Lower lobe of right lung (tissue), 2 donors: ENCODE measurements around the gene TEDC1. TPM values are rescaled to one million over a fixed set of nuclear protein-coding genes. Genes with fewer than 3 reads are reported as not detected.
A peak's percentile ranks its signal among the peaks of the same experiment; 100 is the strongest.

Source experiments
- ATAC-seq, 2 donors: fragments of 200-7000 bp; cut with Tn5 transposase; one replicate each; pipeline ENCODE4 v1.9.1; 2020 to 2022; ENCODE audit warnings: mild to moderate bottlenecking in 2 of 2, moderate library complexity in 2 of 2
- DNase-seq: peaks from one replicate; pipeline ENCODE4 v3.0.0-alpha.2; 2020
- H3K27ac ChIP-seq: fragments of 200-600 bp; one replicate; pipeline ENCODE4 v1.8.0; 2022
- H3K27me3 ChIP-seq: fragments of 200-600 bp; one replicate; pipeline ENCODE4 v1.8.0; 2022; ENCODE audit warnings: low read depth
- H3K36me3 ChIP-seq: fragments of 200-600 bp; one replicate; pipeline ENCODE4 v1.8.0; 2022; ENCODE audit warnings: mild to moderate bottlenecking
- H3K4me1 ChIP-seq: fragments of 200-600 bp; one replicate; pipeline ENCODE4 v1.8.0; 2022
- H3K4me3 ChIP-seq: fragments of 200-600 bp; one replicate; pipeline ENCODE4 v1.8.0; 2022; ENCODE audit warnings: mild to moderate bottlenecking
- H3K9me3 ChIP-seq: fragments of 200-600 bp; one replicate; pipeline ENCODE4 v1.8.0; 2022
- CTCF ChIP-seq: fragments of 200-600 bp; IDR thresholded peaks from one replicate; pipeline ENCODE4 v1.8.0; 2022; ENCODE audit warnings: antibody characterized with exemption, mild to moderate bottlenecking
- intact Hi-C: fragments of 100-400 bp; cut with DNase I; formaldehyde crosslinking; loops from one replicate; pipeline ENCODE4 v1.11.0; 2022
- total RNA-seq: library from RNA; stranded (reverse); fragmentation: NEBNext Ultra II Directional; extraction: Animal tissue kit (Norgen Biotek cat#: 25700); gene quantifications from one replicate; pipeline ENCODE4 v1.2.1, GENCODE V29; 2021
- donor health status: DM: no; HTN: yes; CAD: no; lungs with severe emphysema.

TEDC1 gene
- total RNA-seq, 1 donor from 2014 or later: 10.6 TPM

GRCh38 chr14:105476831-105477659, 14.0 kb upstream of the TEDC1 start:
- intact Hi-C loops: no loop called here
- peaks cover 72% of the 10 kb centered on the region for H3K4me1 ChIP-seq
- DNase-seq: no peak

DNA sequence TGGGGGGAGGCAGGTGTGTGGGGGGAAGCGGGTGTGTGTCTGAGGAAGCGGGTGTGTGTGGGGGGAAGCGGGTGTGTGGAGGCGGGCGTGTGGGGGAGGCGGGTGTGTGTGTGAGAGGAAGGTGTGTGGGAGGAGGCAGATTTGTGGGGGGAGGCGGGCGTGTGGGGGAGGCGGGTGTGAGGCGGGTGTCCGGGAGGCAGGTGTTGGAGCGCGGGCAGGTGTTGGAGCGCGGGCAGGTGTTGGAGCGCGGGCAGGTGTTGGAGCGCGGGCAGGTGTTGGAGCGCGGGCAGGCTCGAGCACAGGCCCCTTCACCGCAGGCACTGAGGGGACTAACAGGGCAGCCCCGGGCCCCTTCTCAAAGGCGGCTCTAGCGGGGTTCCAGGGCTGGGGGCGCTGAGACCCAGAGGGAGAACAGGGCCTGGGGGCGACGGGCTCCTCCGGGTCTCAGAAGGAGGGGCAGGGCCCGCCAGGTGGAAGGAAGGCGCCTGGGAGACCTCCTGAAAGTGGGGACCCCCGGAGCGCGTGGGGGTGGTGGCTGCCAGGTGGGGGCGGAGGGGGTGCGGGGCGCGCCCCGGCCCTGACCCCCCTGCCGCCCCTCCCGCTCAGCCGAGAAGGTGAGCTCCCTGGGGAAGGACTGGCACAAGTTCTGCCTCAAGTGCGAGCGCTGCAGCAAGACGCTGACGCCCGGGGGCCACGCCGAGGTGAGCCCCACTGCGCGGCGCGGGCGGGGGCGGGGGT, 13.2 kb upstream of the TEDC1 start:
- no peak for ATAC-seq
- peak overlapping the region; percentile 77 for H3K4me3 ChIP-seq
- intact Hi-C loops: no loop called here
- no peak for TF ChIP-seq CTCF
- H3K27me3 ChIP-seq: peaks cover 7% of the 10 kb centered on the region
- H3K36me3 ChIP-seq: peaks cover 14% of the 10 kb centered on the region
- peaks cover 72% of the 10 kb centered on the region for H3K4me1 ChIP-seq
- DNase-seq: no peak
- no peaks in the 10 kb centered on the region for H3K9me3 ChIP-seq
- peak overlapping the region; percentile 96 for H3K27ac ChIP-seq

More at GRCh38 chr14:105476831-105477659, 14.0 kb upstream of the TEDC1 start:
- H3K27ac ChIP-seq: peak overlapping the region; percentile 96
- H3K4me3 ChIP-seq: peak overlapping the region; percentile 77
- ATAC-seq: no peak
- peaks cover 14% of the 10 kb centered on the region for H3K36me3 ChIP-seq
- H3K9me3 ChIP-seq: no peaks in the 10 kb centered on the region
- peaks cover 7% of the 10 kb centered on the region for H3K27me3 ChIP-seq
- TF ChIP-seq CTCF: no peak

DNA sequence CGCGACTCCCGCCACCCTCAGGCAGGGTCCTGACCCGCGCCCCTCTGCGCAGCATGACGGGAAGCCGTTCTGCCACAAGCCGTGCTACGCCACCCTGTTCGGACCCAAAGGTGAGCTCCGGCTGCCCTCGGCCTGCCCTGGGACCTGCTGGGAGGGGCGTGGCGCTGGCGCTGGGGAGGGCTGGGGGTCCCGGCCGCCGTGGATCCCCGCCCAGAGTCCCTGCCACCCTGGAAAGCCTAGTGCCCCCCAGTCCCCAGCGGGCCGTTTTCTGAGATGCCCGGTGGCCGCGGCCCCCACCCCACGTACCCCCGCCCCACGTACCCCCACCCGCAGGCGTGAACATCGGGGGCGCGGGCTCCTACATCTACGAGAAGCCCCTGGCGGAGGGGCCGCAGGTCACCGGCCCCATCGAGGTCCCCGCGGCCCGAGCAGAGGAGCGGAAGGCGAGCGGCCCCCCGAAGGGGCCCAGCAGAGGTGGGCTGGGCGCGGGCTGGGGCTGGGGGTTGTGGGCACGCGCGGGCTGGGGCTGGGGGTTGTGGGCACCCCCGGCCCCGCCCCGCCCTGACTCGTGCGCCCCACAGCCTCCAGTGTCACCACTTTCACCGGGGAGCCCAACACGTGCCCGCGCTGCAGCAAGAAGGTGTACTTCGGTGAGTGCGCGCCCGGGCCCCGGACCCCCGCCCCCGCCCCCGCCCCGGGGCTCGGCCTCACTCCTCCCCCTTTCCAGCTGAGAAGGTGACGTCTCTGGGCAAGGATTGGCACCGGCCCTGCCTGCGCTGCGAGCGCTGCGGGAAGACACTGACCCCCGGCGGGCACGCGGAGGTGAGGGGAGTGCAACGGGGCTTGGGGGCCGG, 12.4 kb upstream of the TEDC1 start:
- peaks cover 7% of the 10 kb centered on the region for H3K27me3 ChIP-seq
- H3K4me3 ChIP-seq: no peak overlapping the region

GRCh38 chr14:105479431-105480158, 11.5 kb upstream of the TEDC1 start:
- ATAC-seq: no peak
- Histone ChIP-seq H3K27ac (peak overlapping the region; percentile 99), H3K4me1 (peaks cover 76% of the 10 kb centered on the region)

More for the DNA sequence above, 12.4 kb upstream of the TEDC1 start:
- intact Hi-C loops: no loop called here
- Histone ChIP-seq H3K9me3 (no peaks in the 10 kb centered on the region), H3K4me1 (peaks cover 72% of the 10 kb centered on the region), H3K36me3 (peaks cover 14% of the 10 kb centered on the region), H3K27ac (no peak overlapping the region)
- TF ChIP-seq CTCF: no peak
- DNase-seq: no peak
- no peak for ATAC-seq

More at GRCh38 chr14:105479431-105480158, 11.5 kb upstream of the TEDC1 start:
- intact Hi-C loops: no loop called here
- Histone ChIP-seq H3K4me3 (no peak overlapping the region), H3K27me3 (peaks cover 7% of the 10 kb centered on the region), H3K36me3 (peaks cover 14% of the 10 kb centered on the region), H3K9me3 (no peaks in the 10 kb centered on the region)
- DNase-seq: no peak
- no peak for TF ChIP-seq CTCF
